NOMO-1 (cell line): ENCODE measurements around the gene AIRE.
"Not testable (repeated sequence)": the region's sequence is repeated elsewhere in the genome, so short reads cannot be mapped to it uniquely, and the experiment has no call there.

Experiments used
- DNase-seq, 2 experiments: peaks; one replicate each; lab custom pipeline; 2025; ENCODE audit not compliant: unreplicated experiment in 2 of 2; lab: John Stamatoyannopoulos, UW

AIRE gene

GRCh38 chr21:44265734-44266270 lies 19.9 kb upstream of the AIRE start:
- no peak for DNase-seq

GRCh38 chr21:44267655-44268142 lies 18.0 kb upstream of the AIRE start:
- peak in 1 of 2 experiments; percentile 48 for DNase-seq

GRCh38 chr21:44269090-44269489 lies 16.6 kb upstream of the AIRE start:
- no peak for DNase-seq

- no peak for DNase-seq
These were observed 14.0 kb upstream of the AIRE start for GRCh38 chr21:44271558-44272283.

- no peak for DNase-seq
These were observed 13.3 kb upstream of the AIRE start for GRCh38 chr21:44272284-44272858.

- no peak for DNase-seq
These were observed 12.6 kb upstream of the AIRE start for GRCh38 chr21:44273046-44273445.

GRCh38 chr21:44275041-44275440 lies 10.6 kb upstream of the AIRE start:
- DNase-seq, result no peak

GRCh38 chr21:44279354-44280260 lies 6.1 kb upstream of the AIRE start:
- no peak for DNase-seq

GRCh38 chr21:44281801-44282200 lies 3.9 kb upstream of the AIRE start:
- no peak for DNase-seq

- no peak for DNase-seq
These were observed 3.3 kb upstream of the AIRE start for GRCh38 chr21:44282370-44282769.

GRCh38 chr21:44283211-44283785 lies 2.4 kb upstream of the AIRE start:
- DNase-seq, result not testable (repeated sequence)

- DNase-seq, result no peak
These were observed 1.7 kb upstream of the AIRE start for GRCh38 chr21:44283948-44284347.

GRCh38 chr21:44286086-44286715 lies 525 bp downstream of the AIRE start:
- DNase-seq, result no peak

GRCh38 chr21:44286716-44287632 lies 1.3 kb downstream of the AIRE start:
- DNase-seq, result no peak

- no peak for DNase-seq
These were observed 2.8 kb downstream of the AIRE start for GRCh38 chr21:44288251-44289110.

GRCh38 chr21:44289381-44290010 lies 3.8 kb downstream of the AIRE start:
- no peak for DNase-seq

- DNase-seq, result no peak
These were observed 4.8 kb downstream of the AIRE start for GRCh38 chr21:44290327-44291077.
